Measurements from ENCODE around the gene SIT1.
"Not testable (repeated sequence)": the region's sequence is repeated elsewhere in the genome, so short reads cannot be mapped to it uniquely, and the experiment has no call there.

Gene SIT1

GRCh38 chr9:35658137-35658967 lies 7.6 kb upstream of the SIT1 start, which contains the start of gene CCDC107:
Gene CCDC107 (plus strand): TSS chr9:35658292. CDS start chr9:35658380, 88 bp downstream.
- DNase-seq: peak; percentile 75 to 80

GRCh38 chr9:35657546-35658136 lies 6.9 kb upstream of the SIT1 start, which contains the start of gene RMRP:
Gene RMRP (minus strand): TSS chr9:35658019.
- DNase-seq: peak; percentile 89 to 92

- no peak for DNase-seq
Observed at GRCh38 chr9:35656831-35657545, 6.3 kb upstream of the SIT1 start.

GRCh38 chr9:35656348-35656747 lies 5.6 kb upstream of the SIT1 start:
- no peak for DNase-seq

DNA sequence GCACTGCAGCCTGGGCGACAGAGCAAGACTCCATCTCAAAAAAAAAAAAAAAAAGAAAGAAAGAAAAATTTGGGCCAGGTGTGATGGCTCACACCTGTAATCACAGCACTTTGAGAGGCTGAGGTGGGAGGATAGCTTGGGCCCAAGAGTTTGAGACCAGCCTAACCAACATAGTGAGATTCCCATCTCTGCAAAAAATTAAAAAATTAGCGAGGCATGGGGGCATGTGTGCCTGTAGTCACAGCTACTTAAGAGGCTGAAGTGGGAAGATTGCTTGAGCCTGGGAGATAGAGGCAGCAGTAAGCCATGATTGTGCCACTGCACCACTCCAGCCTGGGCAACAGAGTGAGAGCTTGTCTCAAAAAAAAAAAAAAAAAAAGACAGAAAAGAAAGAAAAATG lies 2.9 kb upstream of the SIT1 start:
- DNase-seq: no peak

DNA sequence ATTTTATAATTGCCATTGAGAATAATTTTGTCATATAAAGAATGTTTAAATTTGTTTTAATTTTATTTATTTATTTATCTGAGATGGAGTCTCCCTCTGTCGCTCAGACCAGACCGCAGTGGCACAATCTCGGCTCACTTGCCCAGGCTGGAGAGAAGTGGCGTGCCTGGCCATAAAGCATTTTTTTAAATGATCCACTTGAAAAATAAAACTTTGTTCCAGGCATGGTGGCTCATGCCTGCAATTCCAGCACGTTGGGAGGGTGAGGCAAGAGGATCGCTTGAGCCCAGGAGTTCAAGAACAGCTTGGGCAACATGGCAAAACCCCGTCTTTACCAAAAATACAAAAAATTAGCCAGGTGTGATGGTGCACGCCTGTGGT lies 2.1 kb upstream of the SIT1 start:
- no peak for DNase-seq

GRCh38 chr9:35651956-35652828 lies 1.5 kb upstream of the SIT1 start:
- DNase-seq: no peak

GRCh38 chr9:35649431-35650340 lies 1.0 kb downstream of the SIT1 start:
- peak; percentile 41 for DNase-seq

- peak; percentile 87 to 89 for DNase-seq
Observed at GRCh38 chr9:35646533-35647265, 4.0 kb downstream of the SIT1 start.

- no peak for DNase-seq
Observed at GRCh38 chr9:35646153-35646532, 4.6 kb downstream of the SIT1 start.

DNA sequence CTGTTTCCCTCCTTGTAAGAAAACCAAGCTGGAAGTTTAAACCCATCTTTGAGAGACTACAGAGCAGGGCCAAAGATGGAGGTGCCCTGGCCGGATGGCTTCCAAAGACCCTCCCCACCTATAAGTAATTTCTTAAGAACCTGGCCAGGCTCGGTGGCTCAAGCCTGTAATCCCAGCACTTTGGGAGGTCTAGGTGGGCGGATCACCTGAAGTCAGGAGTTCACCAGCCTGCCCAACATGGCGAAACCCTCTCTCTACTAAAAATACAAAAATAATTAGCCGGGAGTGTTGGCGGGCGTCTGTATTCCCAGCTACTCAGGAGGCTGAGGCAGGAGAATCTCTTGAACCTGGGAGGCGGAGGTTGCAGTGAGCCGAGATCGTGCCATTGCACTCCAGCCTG lies 5.0 kb downstream of the SIT1 start:
- not testable (repeated sequence) for DNase-seq

- no peak for DNase-seq
Observed at GRCh38 chr9:35643046-35643445, 7.7 kb downstream of the SIT1 start.

DNA sequence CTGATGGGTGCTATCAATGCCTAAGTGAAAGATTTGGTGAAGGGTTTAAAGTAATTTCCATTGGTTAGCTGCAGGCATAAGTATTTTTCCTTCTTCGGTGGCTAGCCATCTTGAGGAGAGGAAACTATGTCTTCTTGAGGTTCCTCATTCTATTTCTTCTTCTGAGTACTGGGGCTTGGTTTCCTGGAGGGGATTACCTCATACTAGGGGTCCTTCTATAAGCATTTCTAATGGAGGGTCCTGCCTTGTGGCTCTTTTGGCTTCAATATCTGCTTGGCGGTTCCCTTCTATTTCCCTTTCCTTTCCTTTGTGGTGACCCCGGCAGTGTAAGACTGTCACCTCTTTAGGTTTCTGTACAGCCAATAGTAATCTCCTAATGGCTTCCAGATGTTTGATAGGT lies 9.3 kb downstream of the SIT1 start:
- not testable (repeated sequence) for DNase-seq

DNA sequence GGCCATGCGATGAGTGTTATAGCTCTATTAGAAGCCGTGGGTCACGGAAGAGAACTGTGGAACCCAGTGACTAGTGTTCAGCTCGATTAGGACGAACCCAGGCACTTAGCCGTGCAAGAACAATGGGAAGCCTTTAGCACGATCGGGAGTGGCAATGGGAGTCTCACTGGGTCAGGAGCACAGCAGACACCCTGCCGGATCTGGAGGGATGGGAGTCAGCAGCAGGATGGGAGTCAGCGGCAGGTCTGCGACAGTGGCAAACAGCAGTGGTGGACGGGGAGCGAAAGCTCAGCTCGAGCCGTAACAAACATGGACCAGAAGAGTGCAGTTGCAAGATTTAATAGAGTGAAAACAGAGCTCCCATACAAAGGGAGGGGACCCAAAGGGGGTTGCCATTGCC lies 10.3 kb downstream of the SIT1 start:
- DNase-seq: not testable (repeated sequence)

- no peak for DNase-seq
Observed at GRCh38 chr9:35639631-35640030, 11.1 kb downstream of the SIT1 start.

GRCh38 chr9:35639225-35639624 lies 11.5 kb downstream of the SIT1 start:
- not testable (repeated sequence) for DNase-seq

- not testable (repeated sequence) for DNase-seq
Observed at GRCh38 chr9:35638751-35639150, 12.0 kb downstream of the SIT1 start.

GRCh38 chr9:35637427-35637955 lies 13.2 kb downstream of the SIT1 start:
- DNase-seq: not testable (repeated sequence)

GRCh38 chr9:35636877-35637246 lies 13.9 kb downstream of the SIT1 start:
- DNase-seq: not testable (repeated sequence)

- no peak for DNase-seq
Observed at GRCh38 chr9:35636135-35636876, 14.4 kb downstream of the SIT1 start.
